Forelimb muscle (tissue), 1 donor: ENCODE measurements around the gene SNORC. TPM values are rescaled to one million over a fixed set of nuclear protein-coding genes. Genes with fewer than 3 reads are reported as not detected.

Source experiments
- DNase-seq: peaks from one replicate; pipeline ENCODE4 v3.0.0-alpha.2; 2013; ENCODE audit warnings: low read depth
- polyA plus RNA-seq: library from polyadenylated mRNA; unstranded; fragments of 120-200 nt; gene quantifications from one replicate; pipeline ENCODE4 v1.2.1, GENCODE V29; 2013; ENCODE audit not compliant: insufficient read length

SNORC gene
- polyA plus RNA-seq, 1 donor: 1.4 TPM

GRCh38 chr2:232882505-232883115 lies 12.5 kb downstream of the SNORC start:
- no peak for DNase-seq

- DNase-seq: no peak
These were observed 13.2 kb downstream of the SNORC start for GRCh38 chr2:232883116-232883721.

- DNase-seq: no peak
These were observed 13.9 kb downstream of the SNORC start for GRCh38 chr2:232884001-232884421.

GRCh38 chr2:232884549-232885263 lies 14.6 kb downstream of the SNORC start:
- no peak for DNase-seq

GRCh38 chr2:232885264-232885961 lies 15.3 kb downstream of the SNORC start:
- DNase-seq: no peak

- DNase-seq: no peak
These were observed 16.1 kb downstream of the SNORC start for GRCh38 chr2:232886176-232886575.

- DNase-seq: no peak
These were observed 16.6 kb downstream of the SNORC start for GRCh38 chr2:232886632-232887031.

GRCh38 chr2:232887171-232887850 lies 17.2 kb downstream of the SNORC start:
- no peak for DNase-seq

- DNase-seq: no peak
These were observed 18.2 kb downstream of the SNORC start for GRCh38 chr2:232888099-232888836.

GRCh38 chr2:232888839-232889529 lies 18.9 kb downstream of the SNORC start:
- no peak for DNase-seq

GRCh38 chr2:232889876-232890401 lies 19.9 kb downstream of the SNORC start:
- DNase-seq: no peak

GRCh38 chr2:232890536-232890895 lies 20.5 kb downstream of the SNORC start:
- no peak for DNase-seq

- DNase-seq: no peak
These were observed 21.0 kb downstream of the SNORC start for GRCh38 chr2:232890896-232891601.

GRCh38 chr2:232891621-232892071 lies 21.6 kb downstream of the SNORC start:
- DNase-seq: no peak

- DNase-seq: no peak
These were observed 22.2 kb downstream of the SNORC start for GRCh38 chr2:232892221-232892620.

GRCh38 chr2:232892843-232893242 lies 22.8 kb downstream of the SNORC start:
- DNase-seq: no peak

GRCh38 chr2:232893834-232894233 lies 23.8 kb downstream of the SNORC start:
- no peak for DNase-seq

GRCh38 chr2:232894251-232894650 lies 24.2 kb downstream of the SNORC start:
- no peak for DNase-seq

- DNase-seq: no peak
These were observed 24.7 kb downstream of the SNORC start for GRCh38 chr2:232894746-232895145.

- no peak for DNase-seq
These were observed 26.0 kb downstream of the SNORC start for GRCh38 chr2:232896111-232896510.
